ENCODE results near the gene UBE2L6. TPM values are rescaled to one million over a fixed set of nuclear protein-coding genes. Genes with fewer than 3 reads are reported as not detected.
"Not testable (repeated sequence)": the region's sequence is repeated elsewhere in the genome, so short reads cannot be mapped to it uniquely, and the experiment has no call there.

The UBE2L6 gene
- total RNA-seq, 1 experiment from 2014 or later, result 122 TPM

DNA sequence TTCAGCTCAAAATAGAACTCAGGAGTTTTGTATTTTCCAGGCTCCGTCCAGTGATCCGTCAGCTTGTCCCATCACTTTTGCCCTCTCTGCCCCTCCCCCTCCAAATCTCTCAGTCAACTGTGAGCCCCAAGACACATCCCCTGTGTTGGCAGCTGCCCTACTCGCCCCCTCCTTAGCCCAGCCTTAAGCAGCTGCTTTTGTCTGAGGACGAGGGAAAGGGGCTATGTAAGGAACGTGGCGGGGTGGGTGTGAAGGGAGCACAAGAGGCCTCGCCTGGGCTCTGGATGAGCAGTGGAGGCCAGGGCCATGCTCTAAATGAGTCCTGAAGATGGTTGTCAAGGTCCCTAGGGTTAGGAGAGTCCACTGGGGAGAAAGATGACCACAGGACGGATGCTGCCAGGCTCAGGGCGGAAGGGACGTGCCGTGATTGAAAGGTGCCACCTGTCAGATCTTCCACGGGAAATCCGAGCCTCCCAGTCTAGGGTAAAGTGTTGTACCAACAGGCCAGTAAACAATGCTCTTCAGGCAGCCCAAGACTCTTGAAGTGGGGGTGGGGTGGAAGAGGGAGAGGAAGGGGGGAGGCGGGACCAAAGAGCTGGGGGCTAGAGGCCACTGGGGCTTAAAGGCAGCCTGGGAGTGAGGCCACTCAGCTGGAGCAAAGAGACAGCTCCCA lies 30.4 kb downstream of the UBE2L6 start, which contains the start of gene SMTNL1:
SMTNL1 (plus strand) TSS at position 649 of the 673 bp plus-strand sequence. CDS start 5,048 bp downstream, outside the sequence.
- H3K9me3 ChIP-seq (ENCODE audit: insufficient read depth, low read depth), result no peaks in the 10 kb centered on the region
- ChIA-PET POLR2A (ENCODE audit: unreplicated experiment) (no interaction called here), CTCF (no interaction called here)
- no peaks in the 10 kb centered on the region for H3K79me2 ChIP-seq (ENCODE audit: low read depth)
- no peak within 1 kb of the TSS for H3K27ac ChIP-seq
- no peak within 1 kb of the TSS for H3K4me2 ChIP-seq
- no peak for DNase-seq
- H3K4me3 ChIP-seq, result no peak within 1 kb of the TSS
- H3K4me1 ChIP-seq (replicated peaks; ENCODE audit: insufficient read depth), result peaks cover 1% of the 10 kb centered on the region
- H3K27me3 ChIP-seq (ENCODE audit: insufficient read depth, low read depth), result peaks cover 10% of the 10 kb centered on the region
- H4K20me1 ChIP-seq (ENCODE audit: insufficient read depth), result no peaks in the 10 kb centered on the region
- H3F3A ChIP-seq (ENCODE audit: insufficient read depth, low read depth), result no peaks in the 10 kb centered on the region
- BruUV-seq (replicated peaks), result no TSS peak
- intact Hi-C loops (cut with micrococcal nuclease; ENCODE audit: unreplicated experiment), result loop anchor here (10.0 kb wide), 1 partner anchor 268 kb away; no protein-coding TSS in a partner anchor
- TF ChIP-seq, protein P1, sequence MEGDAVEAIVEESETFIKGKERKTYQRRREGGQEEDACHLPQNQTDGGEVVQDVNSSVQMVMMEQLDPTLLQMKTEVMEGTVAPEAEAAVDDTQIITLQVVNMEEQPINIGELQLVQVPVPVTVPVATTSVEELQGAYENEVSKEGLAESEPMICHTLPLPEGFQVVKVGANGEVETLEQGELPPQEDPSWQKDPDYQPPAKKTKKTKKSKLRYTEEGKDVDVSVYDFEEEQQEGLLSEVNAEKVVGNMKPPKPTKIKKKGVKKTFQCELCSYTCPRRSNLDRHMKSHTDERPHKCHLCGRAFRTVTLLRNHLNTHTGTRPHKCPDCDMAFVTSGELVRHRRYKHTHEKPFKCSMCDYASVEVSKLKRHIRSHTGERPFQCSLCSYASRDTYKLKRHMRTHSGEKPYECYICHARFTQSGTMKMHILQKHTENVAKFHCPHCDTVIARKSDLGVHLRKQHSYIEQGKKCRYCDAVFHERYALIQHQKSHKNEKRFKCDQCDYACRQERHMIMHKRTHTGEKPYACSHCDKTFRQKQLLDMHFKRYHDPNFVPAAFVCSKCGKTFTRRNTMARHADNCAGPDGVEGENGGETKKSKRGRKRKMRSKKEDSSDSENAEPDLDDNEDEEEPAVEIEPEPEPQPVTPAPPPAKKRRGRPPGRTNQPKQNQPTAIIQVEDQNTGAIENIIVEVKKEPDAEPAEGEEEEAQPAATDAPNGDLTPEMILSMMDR (conservative IDR thresholded peaks at IDR 0.05), result no peak
- TF ChIP-seq EZH2 (IDR thresholded peaks at IDR 0.05; ENCODE audit: low read depth), result no peak
- no peaks in the 10 kb centered on the region for H3K36me3 ChIP-seq (ENCODE audit: low read depth)
- H2AFZ ChIP-seq, result no peak within 1 kb of the TSS
- no peaks in the 10 kb centered on the region for H3K9me2 ChIP-seq (ENCODE audit: insufficient read depth)

DNA sequence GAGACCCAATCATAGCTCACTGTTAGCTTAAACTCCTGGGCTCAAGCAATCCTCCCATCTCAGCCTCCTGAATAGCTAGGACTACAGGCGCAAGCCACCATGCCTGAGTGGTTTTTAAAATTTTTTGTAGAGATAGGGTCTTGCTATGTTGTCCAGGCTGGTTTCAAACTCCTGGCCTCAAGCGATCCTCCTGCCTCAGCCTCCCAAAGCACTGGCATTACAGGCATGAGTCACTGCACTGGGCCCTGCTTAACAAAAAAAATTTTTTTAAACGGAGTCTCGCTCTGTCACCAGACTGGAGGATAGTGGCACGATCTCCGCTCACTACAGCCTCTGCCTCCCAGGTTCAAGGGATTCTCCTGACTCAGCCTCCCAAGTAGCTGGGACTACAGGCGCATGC lies 33.0 kb downstream of the UBE2L6 start:
- BruUV-seq (replicated peaks), result not testable (repeated sequence)

DNA sequence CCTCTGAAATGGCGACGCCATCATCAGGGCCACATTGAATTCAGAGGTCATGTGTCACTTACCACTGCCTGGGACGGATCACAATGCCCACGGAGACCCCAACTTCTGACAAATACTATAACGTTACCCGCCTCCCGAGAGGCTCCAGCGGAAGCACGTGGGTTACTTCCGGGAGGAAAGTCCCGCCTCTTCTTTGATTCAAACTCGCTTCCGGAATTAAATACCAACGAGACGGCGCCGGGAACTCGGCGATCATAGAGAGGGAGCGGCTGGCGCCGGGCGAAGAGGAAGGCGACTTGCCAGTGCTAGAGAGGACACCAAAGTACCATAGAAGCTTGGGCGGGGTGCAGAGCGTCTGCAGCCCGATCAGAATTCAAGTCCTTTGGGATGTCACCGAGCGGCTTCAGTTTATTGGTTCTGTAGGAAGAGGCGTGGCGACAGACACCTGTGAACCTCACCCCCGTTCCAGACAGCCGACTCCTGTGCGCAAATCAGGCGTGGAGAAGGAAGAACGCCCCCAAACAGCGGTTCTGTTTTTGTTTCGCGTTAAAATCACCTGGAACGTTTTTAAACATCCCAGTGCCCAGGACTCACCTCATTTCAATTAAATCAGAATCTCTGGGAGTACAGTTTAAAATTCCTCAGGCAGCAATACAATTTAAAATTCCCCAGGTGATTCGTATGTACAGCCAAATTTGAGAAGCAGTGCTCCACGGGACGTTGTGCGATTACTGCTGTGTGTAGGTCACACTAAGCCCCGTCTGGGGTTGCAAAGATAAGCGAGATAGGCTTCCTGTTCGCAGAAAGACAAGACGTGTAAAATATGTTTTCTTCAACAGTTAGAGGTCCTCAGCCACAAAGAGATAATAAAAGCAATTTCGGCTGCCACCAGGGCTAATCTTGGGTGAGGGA lies 36.6 kb downstream of the UBE2L6 start, which contains the start of gene TIMM10:
TIMM10 (minus strand) TSS at position 159 of the 912 bp plus-strand sequence. CDS start 565 bp downstream, outside the sequence.
- Histone ChIP-seq H3K36me3 (ENCODE audit: low read depth) (peaks cover 4% of the 10 kb centered on the region; the same call in 1 of the 2 replicates), H3F3A (ENCODE audit: insufficient read depth, low read depth) (peaks cover 27% of the 10 kb centered on the region; the same call in 1 of the 2 replicates), H3K4me3 (peak within 1 kb of the TSS; percentile 83), H3K9me3 (ENCODE audit: insufficient read depth, low read depth) (no peaks in the 10 kb centered on the region), H3K9me2 (ENCODE audit: insufficient read depth) (no peaks in the 10 kb centered on the region), H3K27me3 (ENCODE audit: insufficient read depth, low read depth) (peaks cover 4% of the 10 kb centered on the region; the same call in 1 of the 2 replicates), H3K4me2 (peak within 1 kb of the TSS; percentile 96), H3K27ac (peak within 1 kb of the TSS; percentile 48), H4K20me1 (ENCODE audit: insufficient read depth) (no peaks in the 10 kb centered on the region), H2AFZ (peak within 1 kb of the TSS; percentile 98), H3K79me2 (ENCODE audit: low read depth) (peaks cover 20% of the 10 kb centered on the region), H3K4me1 (replicated peaks; ENCODE audit: insufficient read depth) (peaks cover 27% of the 10 kb centered on the region)
- BruUV-seq (replicated peaks), result TSS peak; percentile 89
- CTCF ChIA-PET, result interaction anchor here (1.2 kb wide), 1 partner anchor 37 kb away, joined by 5 read pairs; no protein-coding TSS in a partner anchor
- intact Hi-C loops (cut with micrococcal nuclease; ENCODE audit: unreplicated experiment), result loop anchor here (1.0 to 10.0 kb wide), 5 partner anchors 36 to 274 kb away; partner anchors contain the start of genes CLP1, MED19, TMX2 and UBE2L6
- POLR2A ChIA-PET (ENCODE audit: unreplicated experiment), result interaction anchor here (0.5 to 0.8 kb wide), 3 partner anchors 10 to 373 kb away, joined by 3 to 6 read pairs (median 4); no protein-coding TSS in a partner anchor
- DNase-seq, result peak; percentile 98 to 99
- TF ChIP-seq EZH2 (IDR thresholded peaks at IDR 0.05; ENCODE audit: low read depth), result no peak
- TF ChIP-seq, protein P1 (conservative IDR thresholded peaks at IDR 0.05), result peak; percentile 23; the same call in 1 of the 2 replicates

More for the DNA sequence above, 33.0 kb downstream of the UBE2L6 start:
- H3K27ac ChIP-seq; H3K36me3 ChIP-seq (ENCODE audit: low read depth); DNase-seq; H3K27me3 ChIP-seq (ENCODE audit: insufficient read depth, low read depth); H3K9me2 ChIP-seq (ENCODE audit: insufficient read depth); H3K9me3 ChIP-seq (ENCODE audit: insufficient read depth, low read depth); H2AFZ ChIP-seq; H4K20me1 ChIP-seq (ENCODE audit: insufficient read depth); H3K4me2 ChIP-seq; H3K4me3 ChIP-seq; POLR2A ChIA-PET (ENCODE audit: unreplicated experiment): not testable (repeated sequence)
- H3F3A ChIP-seq (ENCODE audit: insufficient read depth, low read depth), result peaks cover 12% of the 10 kb centered on the region; the same call in 1 of the 2 replicates
- H3K79me2 ChIP-seq (ENCODE audit: low read depth), result peaks cover 11% of the 10 kb centered on the region
- peaks cover 15% of the 10 kb centered on the region for H3K4me1 ChIP-seq (replicated peaks; ENCODE audit: insufficient read depth)
- CTCF ChIA-PET, result interaction anchor here (0.7 kb wide), 1 partner anchor 107 kb away, joined by 5 read pairs; no protein-coding TSS in a partner anchor
- intact Hi-C loops (cut with micrococcal nuclease; ENCODE audit: unreplicated experiment), result loop anchor here (5.0 to 10.0 kb wide), 2 partner anchors 123 to 270 kb away; partner anchors contain the start of gene CLP1
